Upper lobe of left lung (tissue), 6 donors: ENCODE measurements around the gene PDE7B. TPM values are rescaled to one million over a fixed set of nuclear protein-coding genes. Genes with fewer than 3 reads are reported as not detected.
A peak's percentile ranks its signal among the peaks of the same experiment; 100 is the strongest.

Experiments used
- ATAC-seq, 2 donors: fragments of 200-7000 bp; cut with Tn5 transposase; one replicate each; pipeline ENCODE4 v1.9.1; 2022; ENCODE audit warnings: mild to moderate bottlenecking in 2 of 2, moderate library complexity in 2 of 2; ENCODE audit not compliant: low FRiP score in 2 of 2
- DNase-seq, 2 donors: peaks; one replicate each; pipeline ENCODE4 v3.0.0-alpha.2; 2019 to 2020
- H3K27ac ChIP-seq, 4 donors: fragments of 200-600 bp; sonication (generic); one replicate each; pipeline ENCODE4 v1.5.1; 2016 to 2019
- H3K27me3 ChIP-seq, 4 donors: fragments of 200-600 bp; sonication (generic); one replicate each; pipeline ENCODE4 v1.5.1; 2017 to 2019
- H3K36me3 ChIP-seq, 4 donors: fragments of 200-600 bp; sonication (generic); one replicate each; pipeline ENCODE4 v1.5.1; 2016 to 2019
- H3K4me1 ChIP-seq, 4 donors: fragments of 200-600 bp; sonication (generic); one replicate each; pipeline ENCODE4 v1.5.1; 2018 to 2019
- H3K4me3 ChIP-seq, 4 donors: fragments of 200-600 bp; sonication (generic); one replicate each; pipeline ENCODE4 v1.5.1; 2017 to 2019; ENCODE audit warnings: mild to moderate bottlenecking in 2 of 4, moderate library complexity in 1 of 4
- H3K9me3 ChIP-seq, 4 donors: fragments of 200-600 bp; sonication (generic); one replicate each; pipeline ENCODE4 v1.5.1; 2018 to 2019
- EP300 ChIP-seq, 4 donors: sonication (generic); formaldehyde crosslinking; IDR thresholded peaks; one replicate each; pipeline ENCODE4 v1.5.1; 2017; ENCODE audit warnings: antibody characterized with exemption in 4 of 4, control low read depth in 2 of 4
- POLR2A ChIP-seq, 4 donors: fragments of 450-650 bp; IDR thresholded peaks; one replicate each; pipeline ENCODE4 v1.5.1; 2016 to 2017; ENCODE audit warnings: antibody characterized with exemption in 4 of 4, mild to moderate bottlenecking in 2 of 4
- POLR2AphosphoS5 ChIP-seq, 2 donors: sonication (generic); formaldehyde crosslinking; IDR thresholded peaks; one replicate each; pipeline ENCODE4 v1.5.1; 2017; ENCODE audit warnings: antibody characterized with exemption in 2 of 2
- WGBS, 2 donors: methylation state at CpG; one replicate each; pipeline ENCODE4 v1.1.5; 2017 to 2018; 5-methylcytosine and 5-hydroxymethylcytosine counted together
- total RNA-seq, 6 donors: library from RNA; depleted of rRNA in 4 of 6; stranded (reverse); fragments of >200 nt in 4 of 6; gene quantifications; one replicate each; pipeline versions ENCODE4 v1.1.0 to v1.2.1, GENCODE V29; 2016 to 2021
- TF ChIP-seq, protein P1 (sequence below), 6 experiments: fragments of 450-650 bp in 4 of 6; fragments of 200-600 bp in 2 of 6; sonication (generic) in 2 of 6; IDR thresholded peaks; one replicate each; pipeline ENCODE4 v1.5.1; 2016 to 2019; ENCODE audit warnings: antibody characterized with exemption in 6 of 6
- donor health status: DM: no; HTN: no; CAD: no; lungs with moderate emphysema.
- donor health status: DM: no; HTN: yes; CAD: no; lungs with severe emphysema.

PDE7B gene
- total RNA-seq, 6 donors from 2014 or later, result 1.0 to 4.4 (median 2.6) TPM

DNA sequence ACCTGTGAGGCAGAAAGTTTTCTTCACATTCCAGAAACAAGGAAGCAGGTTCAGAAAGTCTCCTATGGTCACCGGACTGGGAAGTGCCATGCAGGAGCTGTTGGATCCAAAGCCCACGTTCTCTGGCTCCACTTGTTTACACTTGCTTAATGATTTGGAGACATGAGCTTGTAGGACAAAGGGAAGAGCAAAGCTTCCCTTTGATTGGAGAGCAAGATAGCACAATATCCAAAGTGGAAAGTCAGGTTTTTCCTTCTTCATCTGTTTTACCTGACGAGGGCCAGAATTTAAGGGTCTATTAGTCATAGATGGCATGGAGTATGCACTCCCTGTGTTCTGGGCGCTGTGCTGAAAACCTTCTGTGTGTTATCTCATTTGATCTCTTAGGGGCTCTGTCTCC is 81.2 kb downstream of the PDE7B start:
- ATAC-seq, result no peak
- DNase-seq, result no peak
- H3K4me1 ChIP-seq, result peaks cover 0 to 3% (median 2%) of the 10 kb centered on the region in 4 donors
- TF ChIP-seq EP300 (IDR thresholded peaks at IDR 0.05) (no peak), POLR2AphosphoS5 (IDR thresholded peaks at IDR 0.05) (no peak), POLR2A (IDR thresholded peaks at IDR 0.05) (no peak)
- TF ChIP-seq, protein P1, sequence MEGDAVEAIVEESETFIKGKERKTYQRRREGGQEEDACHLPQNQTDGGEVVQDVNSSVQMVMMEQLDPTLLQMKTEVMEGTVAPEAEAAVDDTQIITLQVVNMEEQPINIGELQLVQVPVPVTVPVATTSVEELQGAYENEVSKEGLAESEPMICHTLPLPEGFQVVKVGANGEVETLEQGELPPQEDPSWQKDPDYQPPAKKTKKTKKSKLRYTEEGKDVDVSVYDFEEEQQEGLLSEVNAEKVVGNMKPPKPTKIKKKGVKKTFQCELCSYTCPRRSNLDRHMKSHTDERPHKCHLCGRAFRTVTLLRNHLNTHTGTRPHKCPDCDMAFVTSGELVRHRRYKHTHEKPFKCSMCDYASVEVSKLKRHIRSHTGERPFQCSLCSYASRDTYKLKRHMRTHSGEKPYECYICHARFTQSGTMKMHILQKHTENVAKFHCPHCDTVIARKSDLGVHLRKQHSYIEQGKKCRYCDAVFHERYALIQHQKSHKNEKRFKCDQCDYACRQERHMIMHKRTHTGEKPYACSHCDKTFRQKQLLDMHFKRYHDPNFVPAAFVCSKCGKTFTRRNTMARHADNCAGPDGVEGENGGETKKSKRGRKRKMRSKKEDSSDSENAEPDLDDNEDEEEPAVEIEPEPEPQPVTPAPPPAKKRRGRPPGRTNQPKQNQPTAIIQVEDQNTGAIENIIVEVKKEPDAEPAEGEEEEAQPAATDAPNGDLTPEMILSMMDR (IDR thresholded peaks at IDR 0.05), result no peak
- 83 to 87% methylated on average over 4 of the region's 4 CpGs for WGBS, 2 donors
- H3K27ac ChIP-seq, result no peak overlapping the region
- H3K36me3 ChIP-seq, result no peaks in the 10 kb centered on the region
- no peak overlapping the region for H3K4me3 ChIP-seq
- H3K27me3 ChIP-seq, result no peaks in the 10 kb centered on the region
- no peaks in the 10 kb centered on the region for H3K9me3 ChIP-seq

DNA sequence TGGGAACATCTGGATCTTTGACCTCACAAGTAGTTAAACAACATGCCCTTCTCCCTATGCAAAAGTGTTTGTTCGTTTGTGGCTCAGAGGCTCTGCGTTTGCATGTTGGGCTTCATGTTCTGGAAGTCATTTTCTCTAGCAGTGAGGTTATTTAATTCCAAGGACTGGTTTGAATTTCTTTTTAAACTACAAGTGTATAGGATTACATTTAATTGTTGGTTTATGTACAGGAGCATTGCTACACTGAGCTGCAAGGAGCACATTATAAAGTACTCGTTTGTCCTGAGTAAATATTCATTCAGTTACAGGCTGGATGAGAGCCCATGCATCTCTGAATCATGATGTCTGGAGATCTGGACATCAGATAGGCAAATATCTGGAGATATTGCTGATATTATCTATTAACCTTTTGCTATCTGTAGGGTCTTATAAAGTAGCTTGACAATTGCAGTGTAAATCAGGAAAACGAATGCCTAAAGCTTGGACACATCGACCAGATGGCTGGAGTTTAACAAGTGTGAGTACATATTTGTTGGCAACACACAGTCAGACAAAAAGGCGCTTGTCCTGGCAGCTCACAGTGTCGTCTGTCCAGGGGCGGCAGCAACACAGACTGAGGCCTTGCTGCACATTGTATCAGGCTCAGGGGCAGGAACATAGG is 84.6 kb downstream of the PDE7B start:
- Histone ChIP-seq H3K4me3 (no peak overlapping the region), H3K4me1 (peaks cover 0 to 3% (median 2%) of the 10 kb centered on the region in 4 donors), H3K27me3 (no peaks in the 10 kb centered on the region), H3K9me3 (no peaks in the 10 kb centered on the region), H3K27ac (no peak overlapping the region), H3K36me3 (no peaks in the 10 kb centered on the region)
- ATAC-seq (peak; percentile 29 to 39), DNase-seq (no peak)
- 60 to 69% methylated on average over 8 of the region's 8 CpGs for WGBS, 2 donors
- TF ChIP-seq POLR2AphosphoS5 (IDR thresholded peaks at IDR 0.05) (no peak), EP300 (IDR thresholded peaks at IDR 0.05) (no peak), POLR2A (IDR thresholded peaks at IDR 0.05) (no peak)
- TF ChIP-seq, protein P1 (IDR thresholded peaks at IDR 0.05), result no peak

GRCh38 chr6:135936606-135937005 is 85.1 kb downstream of the PDE7B start:
- 69 to 93% methylated on average over 1 of the region's 1 CpG for WGBS, 2 donors
- H3K4me3 ChIP-seq, result no peak overlapping the region
- no peaks in the 10 kb centered on the region for H3K9me3 ChIP-seq
- ATAC-seq, result peak; percentile 8 to 74
- DNase-seq, result no peak
- TF ChIP-seq, protein P1 (IDR thresholded peaks at IDR 0.05), result no peak
- TF ChIP-seq EP300 (IDR thresholded peaks at IDR 0.05) (no peak), POLR2A (IDR thresholded peaks at IDR 0.05) (no peak), POLR2AphosphoS5 (IDR thresholded peaks at IDR 0.05) (no peak)
- no peaks in the 10 kb centered on the region for H3K36me3 ChIP-seq
- H3K27ac ChIP-seq, result no peak overlapping the region
- peaks cover 0 to 3% (median 2%) of the 10 kb centered on the region in 4 donors for H3K4me1 ChIP-seq
- no peaks in the 10 kb centered on the region for H3K27me3 ChIP-seq

DNA sequence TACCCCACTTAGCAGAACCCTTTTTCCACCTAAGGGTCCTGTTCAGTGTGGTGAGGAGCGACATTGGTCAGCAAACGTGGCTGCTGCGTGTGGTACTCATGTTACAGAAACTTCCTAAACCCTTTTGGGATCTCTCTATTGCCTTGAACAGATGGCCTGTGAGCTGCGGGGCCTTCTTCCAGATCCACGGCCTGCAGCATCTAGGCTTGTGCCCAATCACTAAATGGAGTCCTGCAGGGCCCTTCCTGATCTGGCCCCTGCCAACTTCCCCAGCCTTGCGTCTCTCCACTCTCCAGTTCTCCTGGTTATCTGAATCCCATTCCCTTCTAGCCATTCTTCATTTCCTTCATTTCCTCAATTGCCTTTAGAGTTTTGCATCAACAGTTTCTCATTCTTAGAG is 85.6 kb downstream of the PDE7B start:
- WGBS, 2 donors, result 98% methylated on average over 6 of the region's 6 CpGs
- Histone ChIP-seq H3K9me3 (no peaks in the 10 kb centered on the region), H3K27ac (no peak overlapping the region), H3K27me3 (no peaks in the 10 kb centered on the region), H3K4me1 (peaks cover 0 to 3% (median 2%) of the 10 kb centered on the region in 4 donors), H3K36me3 (no peaks in the 10 kb centered on the region), H3K4me3 (no peak overlapping the region)
- ATAC-seq (peak in 1 of 2 donors; percentile 3), DNase-seq (no peak)
- TF ChIP-seq, protein P1 (IDR thresholded peaks at IDR 0.05), result no peak
- TF ChIP-seq POLR2A (IDR thresholded peaks at IDR 0.05) (no peak), POLR2AphosphoS5 (IDR thresholded peaks at IDR 0.05) (no peak), EP300 (IDR thresholded peaks at IDR 0.05) (no peak)
